Measurements from ENCODE around the gene PLA2G2C.

GRCh38 chr1:20211511-20211931, 25.2 kb upstream of the PLA2G2C start:
- TF ChIP-seq CTCF (IDR thresholded peaks at IDR 0.05; ENCODE audit: low read length) (no peak), EZH2 (IDR thresholded peaks at IDR 0.05; ENCODE audit: borderline replicate concordance, low read length) (no peak)
